Measurements from ENCODE around the gene DAGLA.

The DAGLA gene

DNA sequence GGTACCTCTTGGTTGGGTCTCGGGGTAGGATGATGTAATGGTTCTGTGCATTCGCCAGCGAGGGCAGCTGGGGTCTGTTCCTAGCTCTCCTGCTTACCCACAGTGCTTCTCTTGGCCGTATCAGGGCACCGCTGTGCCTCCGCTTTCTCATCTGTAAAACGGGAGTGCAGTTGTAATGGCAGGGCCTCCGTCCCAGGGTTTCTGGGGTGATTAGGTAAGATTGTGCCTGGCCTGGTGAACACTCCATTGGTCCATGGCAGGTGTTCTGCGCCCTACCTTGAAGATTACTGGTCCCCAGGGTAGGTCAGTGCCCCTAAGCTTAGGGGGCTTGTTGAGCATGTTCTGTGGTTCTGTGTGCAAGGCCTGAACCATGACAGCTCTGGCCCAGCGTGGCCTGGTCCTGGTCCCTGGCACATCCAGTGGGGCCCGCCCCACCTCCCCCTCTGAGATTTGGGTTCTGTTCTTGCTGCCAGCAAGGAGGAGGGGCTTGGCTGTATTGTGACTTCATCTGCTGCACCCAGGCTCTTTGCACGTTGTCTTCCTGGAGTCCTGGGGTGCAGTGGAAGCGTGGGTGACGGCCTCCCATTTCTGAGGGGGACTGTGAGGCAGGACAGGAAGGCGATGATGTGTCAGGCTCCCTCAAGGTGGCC is 77.1 kb downstream of the DAGLA start:
- Histone ChIP-seq H3K9me3 (ENCODE audit: low read length) (no peaks in the 10 kb centered on the region), H2AFZ (ENCODE audit: low read depth, low read length) (no peak overlapping the region), H3K4me1 (ENCODE audit: insufficient read depth, low read length) (peaks cover 3% of the 10 kb centered on the region), H3K27me3 (ENCODE audit: insufficient read depth, low read length) (no peaks in the 10 kb centered on the region), H3K36me3 (ENCODE audit: insufficient read depth, low read length) (no peaks in the 10 kb centered on the region), H3K4me3 (ENCODE audit: low read length) (no peak overlapping the region)

DNA sequence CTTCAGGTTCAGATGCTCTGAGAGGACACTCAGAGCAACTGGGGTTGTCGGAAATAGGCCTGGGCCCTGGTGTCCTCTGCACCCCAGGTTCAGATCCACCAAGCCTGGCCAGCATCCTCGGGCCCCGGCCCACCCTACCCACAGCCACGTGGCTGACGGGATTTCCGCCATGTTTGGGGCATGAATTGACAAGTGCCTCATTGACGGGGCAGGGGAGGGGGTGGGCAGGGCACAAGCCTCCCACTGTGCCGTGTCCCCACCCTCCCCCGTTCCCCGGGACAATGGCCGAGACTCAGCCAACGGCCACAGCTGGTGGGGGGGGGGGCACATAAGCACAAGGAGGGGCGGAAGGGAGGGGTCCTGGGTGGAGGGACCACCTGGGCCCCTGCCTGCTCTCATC is 80.8 kb downstream of the DAGLA start:
- no peaks in the 10 kb centered on the region for H3K9me3 ChIP-seq (ENCODE audit: low read length)
- no peaks in the 10 kb centered on the region for H3K36me3 ChIP-seq (ENCODE audit: insufficient read depth, low read length)
- peaks cover 5% of the 10 kb centered on the region for H3K4me1 ChIP-seq (ENCODE audit: insufficient read depth, low read length)
- H3K27me3 ChIP-seq (ENCODE audit: insufficient read depth, low read length) = no peaks in the 10 kb centered on the region
- H3K4me3 ChIP-seq (ENCODE audit: low read length) = no peak overlapping the region
- H2AFZ ChIP-seq (ENCODE audit: low read depth, low read length) = no peak overlapping the region

DNA sequence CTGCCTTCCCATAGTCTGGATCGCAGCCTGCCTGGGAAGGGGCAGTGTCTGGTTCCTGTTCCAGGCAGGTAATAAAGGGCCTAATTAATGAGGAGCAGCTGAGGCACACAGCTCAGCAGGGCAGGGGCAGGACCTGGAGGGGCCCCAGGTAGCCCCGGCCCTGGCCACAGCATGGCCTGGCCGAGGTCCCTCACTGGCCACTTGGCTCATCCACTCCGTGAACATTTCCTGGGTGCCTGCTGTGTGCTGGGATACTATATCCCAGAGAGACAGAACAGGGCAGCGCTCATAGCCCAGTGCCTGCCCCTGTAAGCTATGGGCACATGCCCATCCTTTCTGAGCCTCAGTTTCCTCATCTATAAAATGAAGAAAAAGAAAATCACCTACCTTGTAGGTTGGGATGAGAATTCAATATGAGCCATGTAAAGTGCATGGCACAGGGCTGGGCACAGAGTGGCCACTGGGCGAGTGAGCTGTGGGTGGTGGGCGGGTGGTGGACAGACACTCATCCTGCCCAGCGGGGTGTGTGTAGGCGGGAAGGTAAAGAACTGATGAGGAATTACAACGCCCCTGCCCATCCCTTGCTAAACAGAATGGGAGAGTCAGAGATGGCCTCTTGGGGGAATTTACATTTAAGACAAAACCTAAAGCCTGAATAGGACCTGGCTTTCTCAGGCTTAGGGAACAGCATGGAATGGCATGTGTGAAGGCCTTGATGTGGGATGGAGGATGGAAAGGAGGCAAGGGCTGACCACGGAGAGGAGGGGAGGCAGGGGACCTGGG is 81.4 kb downstream of the DAGLA start:
- Histone ChIP-seq H2AFZ (ENCODE audit: low read depth, low read length) (no peak overlapping the region), H3K4me3 (ENCODE audit: low read length) (no peak overlapping the region), H3K9me3 (ENCODE audit: low read length) (no peaks in the 10 kb centered on the region), H3K36me3 (ENCODE audit: insufficient read depth, low read length) (no peaks in the 10 kb centered on the region), H3K27me3 (ENCODE audit: insufficient read depth, low read length) (no peaks in the 10 kb centered on the region), H3K4me1 (ENCODE audit: insufficient read depth, low read length) (peaks cover 8% of the 10 kb centered on the region)

DNA sequence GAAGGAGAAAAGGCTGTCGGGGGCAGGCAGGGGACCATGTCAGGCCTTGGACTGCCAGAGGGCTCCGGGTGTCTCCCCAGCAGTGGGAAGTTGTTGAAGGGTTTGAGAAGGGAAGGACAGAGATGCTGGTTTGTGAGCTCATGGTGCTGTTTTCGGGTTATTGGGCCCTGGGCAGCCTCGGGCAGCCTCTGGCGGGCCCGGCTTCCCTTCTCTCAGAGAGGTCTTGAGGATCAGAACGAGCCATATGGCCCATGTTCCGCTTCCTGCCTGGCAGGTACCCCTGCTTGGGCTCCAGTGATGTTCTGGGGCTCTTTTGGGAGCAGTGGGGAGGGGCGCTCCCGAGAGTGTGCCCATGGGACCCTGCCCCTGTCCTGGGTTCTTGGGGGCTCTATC is 82.0 kb downstream of the DAGLA start:
- H3K9me3 ChIP-seq (ENCODE audit: low read length) = no peaks in the 10 kb centered on the region
- H2AFZ ChIP-seq (ENCODE audit: low read depth, low read length) = no peak overlapping the region
- no peak overlapping the region for H3K4me3 ChIP-seq (ENCODE audit: low read length)
- no peaks in the 10 kb centered on the region for H3K27me3 ChIP-seq (ENCODE audit: insufficient read depth, low read length)
- H3K4me1 ChIP-seq (ENCODE audit: insufficient read depth, low read length) = peaks cover 8% of the 10 kb centered on the region
- no peaks in the 10 kb centered on the region for H3K36me3 ChIP-seq (ENCODE audit: insufficient read depth, low read length)

DNA sequence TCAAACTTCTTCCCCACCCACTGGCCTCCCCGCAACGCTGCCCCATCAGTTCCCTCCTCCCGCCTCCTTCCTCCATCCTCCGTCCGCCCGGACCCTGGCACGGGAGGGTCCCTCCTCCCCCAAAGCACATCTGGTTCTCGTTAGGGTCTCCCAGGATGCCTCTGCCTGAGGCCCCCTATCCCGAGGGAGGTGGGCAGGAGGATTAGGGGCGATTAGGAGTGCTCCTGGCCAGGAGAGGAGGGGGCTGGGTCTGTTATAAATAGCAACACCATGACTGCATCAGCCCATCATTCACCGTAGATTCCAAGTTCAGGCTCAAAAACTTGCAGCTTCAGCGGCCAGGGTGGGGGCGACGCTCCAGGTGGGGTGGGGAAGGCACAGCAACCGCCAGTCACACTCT is 82.6 kb downstream of the DAGLA start:
- peaks cover 8% of the 10 kb centered on the region for H3K4me1 ChIP-seq (ENCODE audit: insufficient read depth, low read length)
- no peaks in the 10 kb centered on the region for H3K27me3 ChIP-seq (ENCODE audit: insufficient read depth, low read length)
- no peak overlapping the region for H2AFZ ChIP-seq (ENCODE audit: low read depth, low read length)
- H3K4me3 ChIP-seq (ENCODE audit: low read length) = no peak overlapping the region
- no peaks in the 10 kb centered on the region for H3K36me3 ChIP-seq (ENCODE audit: insufficient read depth, low read length)
- H3K9me3 ChIP-seq (ENCODE audit: low read length) = no peaks in the 10 kb centered on the region

DNA sequence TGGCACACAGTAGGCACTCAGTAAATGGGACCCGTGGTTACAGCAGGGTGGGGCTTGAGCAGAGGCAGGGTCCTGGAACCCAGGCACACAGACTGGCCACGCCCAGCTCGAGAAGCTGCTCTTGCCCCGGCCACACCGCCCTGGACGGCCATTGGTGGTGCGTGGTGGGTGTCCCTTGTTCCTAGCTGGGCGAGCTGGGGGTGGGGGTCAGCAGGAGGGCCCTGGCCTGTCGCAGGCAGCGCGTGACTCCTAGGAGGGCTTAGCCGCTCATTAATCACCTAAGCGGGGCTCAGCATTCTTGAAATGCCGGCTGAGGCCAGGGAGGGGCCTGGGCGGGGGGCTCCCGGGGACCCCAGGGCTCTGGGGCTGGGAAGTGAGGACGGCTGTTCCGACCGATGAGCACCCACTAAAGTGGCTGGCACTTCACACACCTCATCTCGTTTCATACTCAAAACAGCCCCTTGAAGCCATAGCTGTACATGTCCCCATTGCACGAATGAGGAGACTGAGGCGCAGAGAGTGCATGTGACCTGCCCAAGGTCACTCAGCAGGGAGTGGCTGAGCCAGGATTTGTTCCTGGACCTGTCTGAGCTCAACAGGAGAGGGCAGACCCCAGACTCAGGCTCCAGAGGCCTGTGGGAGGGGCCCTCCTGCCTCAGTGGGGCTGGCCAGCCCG is 83.9 kb downstream of the DAGLA start:
- Histone ChIP-seq H3K4me3 (ENCODE audit: low read length) (no peak overlapping the region), H2AFZ (ENCODE audit: low read depth, low read length) (no peak overlapping the region), H3K4me1 (ENCODE audit: insufficient read depth, low read length) (peaks cover 8% of the 10 kb centered on the region), H3K9me3 (ENCODE audit: low read length) (no peaks in the 10 kb centered on the region), H3K36me3 (ENCODE audit: insufficient read depth, low read length) (no peaks in the 10 kb centered on the region), H3K27me3 (ENCODE audit: insufficient read depth, low read length) (no peaks in the 10 kb centered on the region)

DNA sequence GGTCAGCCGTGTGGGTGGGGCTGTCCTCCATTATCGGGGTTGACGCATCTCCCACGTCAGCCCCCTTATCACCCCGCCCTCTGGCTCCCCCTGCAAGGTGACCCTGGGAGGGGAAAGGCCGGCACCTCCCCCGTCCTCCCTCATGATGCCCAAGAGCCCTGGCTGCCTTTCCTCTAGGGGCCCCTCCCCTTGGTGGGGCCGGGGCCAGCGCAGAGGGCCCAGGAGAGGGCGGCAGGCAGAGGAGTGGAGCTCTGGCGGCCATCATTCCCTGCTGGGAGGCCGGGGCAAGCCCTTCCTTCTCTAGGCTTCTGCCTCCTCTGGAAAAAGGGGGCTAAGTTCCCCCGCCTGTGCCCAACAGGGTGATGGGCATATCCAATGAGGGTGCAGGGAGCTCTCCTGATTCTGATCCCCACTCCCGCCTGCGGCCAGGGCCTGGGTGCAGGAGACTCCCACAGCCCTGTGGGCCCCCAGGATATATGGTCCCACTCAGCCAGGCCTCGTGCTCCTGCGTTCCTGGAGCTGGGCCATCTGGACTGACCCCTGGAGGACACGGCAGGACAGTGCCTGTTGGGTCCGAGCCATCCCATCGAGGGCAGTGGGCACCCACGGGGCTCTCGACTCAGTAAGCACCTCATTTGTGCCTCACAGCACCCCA is 84.5 kb downstream of the DAGLA start:
- no peak overlapping the region for H2AFZ ChIP-seq (ENCODE audit: low read depth, low read length)
- no peaks in the 10 kb centered on the region for H3K9me3 ChIP-seq (ENCODE audit: low read length)
- no peak overlapping the region for H3K4me3 ChIP-seq (ENCODE audit: low read length)
- H3K4me1 ChIP-seq (ENCODE audit: insufficient read depth, low read length) = peaks cover 12% of the 10 kb centered on the region
- no peaks in the 10 kb centered on the region for H3K36me3 ChIP-seq (ENCODE audit: insufficient read depth, low read length)
- H3K27me3 ChIP-seq (ENCODE audit: insufficient read depth, low read length) = no peaks in the 10 kb centered on the region

DNA sequence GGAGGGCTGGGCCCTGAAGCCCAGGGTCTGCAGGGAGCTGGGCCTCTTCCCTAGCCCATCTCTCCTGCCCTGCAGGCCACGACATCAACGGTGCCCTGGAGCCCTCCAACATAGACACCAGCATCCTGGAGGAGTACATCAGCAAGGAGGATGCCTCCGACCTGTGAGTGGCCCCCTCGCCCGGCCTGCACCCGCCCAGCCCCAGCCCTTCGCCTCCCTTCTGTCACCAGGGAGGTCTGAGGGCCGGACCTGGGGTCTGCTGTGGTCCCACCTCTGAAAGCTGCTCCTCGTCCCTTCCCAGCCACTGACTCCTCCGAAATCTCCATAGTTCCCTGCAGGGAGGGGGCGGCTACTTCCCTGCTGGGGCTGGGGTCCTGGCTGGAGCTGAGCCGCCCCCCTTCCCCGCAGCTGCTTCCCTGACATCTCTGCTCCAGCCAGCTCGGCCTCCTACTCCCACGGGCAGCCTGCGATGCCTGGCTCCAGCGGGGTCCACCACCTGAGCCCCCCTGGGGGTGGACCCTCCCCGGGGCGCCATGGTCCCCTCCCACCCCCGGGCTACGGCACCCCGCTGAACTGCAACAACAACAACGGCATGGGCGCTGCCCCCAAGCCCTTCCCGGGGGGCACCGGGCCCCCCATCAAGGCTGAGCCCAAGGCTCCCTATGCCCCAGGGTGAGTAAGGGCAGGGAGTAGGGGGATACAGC is 85.5 kb downstream of the DAGLA start:
- H3K27me3 ChIP-seq (ENCODE audit: insufficient read depth, low read length) = no peaks in the 10 kb centered on the region
- no peak overlapping the region for H2AFZ ChIP-seq (ENCODE audit: low read depth, low read length)
- H3K36me3 ChIP-seq (ENCODE audit: insufficient read depth, low read length) = no peaks in the 10 kb centered on the region
- no peaks in the 10 kb centered on the region for H3K9me3 ChIP-seq (ENCODE audit: low read length)
- H3K4me3 ChIP-seq (ENCODE audit: low read length) = no peak overlapping the region
- peaks cover 15% of the 10 kb centered on the region for H3K4me1 ChIP-seq (ENCODE audit: insufficient read depth, low read length)

DNA sequence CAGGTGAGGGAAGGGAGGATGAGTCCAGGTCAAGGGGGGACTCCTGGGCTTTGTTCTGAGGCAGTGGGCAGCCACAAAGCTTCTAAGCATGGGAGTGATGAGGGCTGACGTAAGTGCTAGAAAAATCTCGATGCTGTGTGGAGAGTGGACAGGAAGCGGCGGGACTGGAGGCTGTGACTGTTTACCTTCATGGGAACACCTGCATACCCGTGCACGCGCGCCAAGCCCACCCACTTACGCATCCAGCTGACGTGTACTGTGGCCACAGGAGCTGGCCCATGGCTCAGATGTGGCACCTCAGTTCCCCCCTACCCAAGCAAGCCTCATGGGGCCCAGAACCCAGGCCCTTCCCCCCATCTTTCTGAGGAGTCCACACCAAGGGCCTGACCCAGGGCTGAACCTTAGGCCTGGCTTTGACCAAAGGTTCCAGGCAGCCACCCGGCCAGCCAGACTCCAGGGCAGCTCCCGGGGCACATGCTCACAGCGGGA is 86.2 kb downstream of the DAGLA start:
- no peak overlapping the region for H2AFZ ChIP-seq (ENCODE audit: low read depth, low read length)
- no peaks in the 10 kb centered on the region for H3K9me3 ChIP-seq (ENCODE audit: low read length)
- no peaks in the 10 kb centered on the region for H3K27me3 ChIP-seq (ENCODE audit: insufficient read depth, low read length)
- peaks cover 15% of the 10 kb centered on the region for H3K4me1 ChIP-seq (ENCODE audit: insufficient read depth, low read length)
- H3K4me3 ChIP-seq (ENCODE audit: low read length) = no peak overlapping the region
- no peaks in the 10 kb centered on the region for H3K36me3 ChIP-seq (ENCODE audit: insufficient read depth, low read length)

DNA sequence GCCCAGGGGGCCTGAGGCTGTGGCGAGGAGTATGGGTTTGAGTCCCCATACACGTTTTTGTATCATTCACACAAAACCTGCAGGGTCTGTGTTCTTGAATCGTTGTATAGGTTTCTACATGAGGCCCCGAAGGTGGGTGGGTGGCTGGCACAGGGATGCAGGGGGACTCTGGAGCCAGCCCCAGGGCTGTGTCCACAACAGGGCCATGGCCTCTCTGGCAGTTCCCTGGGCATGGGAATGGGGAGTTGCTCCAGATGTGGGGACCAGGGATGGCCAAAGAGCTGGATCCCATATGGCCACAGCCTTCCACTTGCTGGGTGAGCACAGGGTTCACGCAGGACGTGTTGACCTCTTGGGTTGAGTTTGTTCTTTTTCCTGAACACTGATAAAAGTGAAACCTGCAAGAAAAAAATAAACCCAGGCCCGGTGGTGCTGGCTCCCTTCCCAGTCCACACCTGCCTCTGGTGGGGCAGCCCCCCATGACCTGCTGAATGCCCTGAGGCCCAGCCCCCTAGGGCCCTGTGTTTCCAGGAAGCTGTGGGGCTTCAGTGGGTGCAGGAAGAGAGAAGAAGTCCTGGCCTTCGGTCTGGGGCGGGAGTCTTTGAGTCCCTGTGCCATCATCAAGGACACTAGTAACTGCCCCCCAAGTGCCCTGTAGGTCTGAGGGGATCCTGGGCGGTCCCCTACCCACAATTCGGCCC is 88.3 kb downstream of the DAGLA start:
- H3K36me3 ChIP-seq (ENCODE audit: insufficient read depth, low read length) = no peaks in the 10 kb centered on the region
- H3K4me3 ChIP-seq (ENCODE audit: low read length) = no peak overlapping the region
- H2AFZ ChIP-seq (ENCODE audit: low read depth, low read length) = no peak overlapping the region
- peaks cover 30% of the 10 kb centered on the region for H3K4me1 ChIP-seq (ENCODE audit: insufficient read depth, low read length)
- H3K27me3 ChIP-seq (ENCODE audit: insufficient read depth, low read length) = no peaks in the 10 kb centered on the region
- H3K9me3 ChIP-seq (ENCODE audit: low read length) = no peaks in the 10 kb centered on the region

DNA sequence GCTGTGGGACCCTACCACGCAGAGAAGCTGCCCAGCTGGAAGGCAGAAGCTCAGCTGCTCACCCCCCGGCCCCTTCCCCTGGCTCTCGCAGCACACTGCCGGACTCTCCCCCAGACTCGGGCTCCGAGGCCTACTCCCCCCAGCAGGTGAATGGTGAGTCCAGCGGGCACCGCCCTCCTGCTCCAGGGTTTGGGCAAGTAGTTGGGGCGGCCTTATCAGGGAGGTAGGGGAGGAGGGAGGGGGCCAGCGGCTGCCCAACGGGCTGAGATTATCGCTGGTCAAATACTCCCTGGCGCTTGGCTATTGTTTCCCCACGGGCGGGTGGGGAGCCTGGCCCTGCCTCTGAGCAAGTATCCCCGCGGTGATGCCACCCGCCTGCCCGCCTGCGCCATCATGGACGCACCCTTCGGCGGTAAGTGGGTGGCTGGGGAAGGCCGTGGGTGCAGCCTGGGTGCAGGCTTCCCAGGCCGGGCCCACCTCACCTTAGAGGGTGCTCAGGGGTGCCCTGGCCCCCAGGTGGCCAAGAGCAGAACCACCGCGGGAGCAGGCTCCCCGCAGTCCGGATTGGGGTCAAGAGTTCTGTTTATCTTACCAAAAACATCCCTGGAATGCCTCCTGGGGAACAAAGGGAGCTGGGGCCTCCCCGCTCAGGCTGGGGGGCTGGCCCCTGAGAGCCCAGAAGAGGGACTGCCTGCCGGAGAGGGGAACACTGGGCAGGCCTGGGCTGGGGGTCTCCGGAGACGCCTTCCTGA is 89.2 kb downstream of the DAGLA start:
- no peaks in the 10 kb centered on the region for H3K36me3 ChIP-seq (ENCODE audit: insufficient read depth, low read length)
- no peaks in the 10 kb centered on the region for H3K27me3 ChIP-seq (ENCODE audit: insufficient read depth, low read length)
- H2AFZ ChIP-seq (ENCODE audit: low read depth, low read length) = no peak overlapping the region
- H3K4me3 ChIP-seq (ENCODE audit: low read length) = no peak overlapping the region
- H3K9me3 ChIP-seq (ENCODE audit: low read length) = no peaks in the 10 kb centered on the region
- peaks cover 36% of the 10 kb centered on the region for H3K4me1 ChIP-seq (ENCODE audit: insufficient read depth, low read length)
